Inflammatory macrophage (primary cell): ENCODE measurements around the gene GDF10.
A peak's percentile ranks its signal among the peaks of the same experiment; 100 is the strongest.

Source experiments
- DNase-seq, 2 donors: peaks; one replicate each; pipeline ENCODE4 v3.0.0-alpha.2; 2020 to 2022
- total RNA-seq, 18 experiments: gene quantifications; one replicate each; lab custom pipeline; 2026; ENCODE audit warnings: mixed read lengths in 6 of 18, inconsistent platforms in 2 of 18; lab: John Stamatoyannopoulos, UW

GDF10 gene
- 0 to 0.13 (median 0) reads per million in 18 experiments for total RNA-seq

- DNase-seq = no peak
These were observed at the start of gene GDF10 for GRCh38 chr10:47299611-47300428. Gene GDF10, plus strand, starts transcription at chr10:47300197. Its CDS starts 455 bp downstream, at chr10:47300652.

GRCh38 chr10:47252093-47252780 is 47.8 kb upstream of the GDF10 start:
- DNase-seq = no peak

GRCh38 chr10:47253030-47253637 is 46.9 kb upstream of the GDF10 start:
- DNase-seq = no peak

- DNase-seq = no peak
These were observed 46.2 kb upstream of the GDF10 start for GRCh38 chr10:47253651-47254375.

GRCh38 chr10:47254611-47255010 is 45.4 kb upstream of the GDF10 start:
- DNase-seq = no peak

- peak; percentile 79 to 84 for DNase-seq
These were observed 44.8 kb upstream of the GDF10 start for GRCh38 chr10:47255033-47255813.

- DNase-seq = no peak
These were observed 44.1 kb upstream of the GDF10 start for GRCh38 chr10:47255866-47256265.

GRCh38 chr10:47256751-47257336 is 43.2 kb upstream of the GDF10 start:
- DNase-seq = peak; percentile 41 to 48

- DNase-seq = peak; percentile 70 to 88
These were observed 42.4 kb upstream of the GDF10 start for GRCh38 chr10:47257396-47258120.

- DNase-seq = no peak
These were observed 41.1 kb upstream of the GDF10 start for GRCh38 chr10:47258921-47259320.

GRCh38 chr10:47259466-47259865 is 40.5 kb upstream of the GDF10 start:
- no peak for DNase-seq

- no peak for DNase-seq
These were observed 39.4 kb upstream of the GDF10 start for GRCh38 chr10:47260505-47261111.

- peak; percentile 23 to 49 for DNase-seq
These were observed 38.9 kb upstream of the GDF10 start for GRCh38 chr10:47261121-47261520.

- no peak for DNase-seq
These were observed 38.4 kb upstream of the GDF10 start for GRCh38 chr10:47261556-47261955.

- no peak for DNase-seq
These were observed 37.1 kb upstream of the GDF10 start for GRCh38 chr10:47262606-47263533.

- DNase-seq = peak; percentile 7 to 17
These were observed 35.2 kb upstream of the GDF10 start for GRCh38 chr10:47264797-47265281.

GRCh38 chr10:47266602-47267001 is 33.4 kb upstream of the GDF10 start:
- no peak for DNase-seq

GRCh38 chr10:47268696-47269095 is 31.3 kb upstream of the GDF10 start:
- no peak for DNase-seq

- no peak for DNase-seq
These were observed 30.7 kb upstream of the GDF10 start for GRCh38 chr10:47269294-47269693.
